Measurements from ENCODE around the gene P2RY14.

The P2RY14 gene

DNA sequence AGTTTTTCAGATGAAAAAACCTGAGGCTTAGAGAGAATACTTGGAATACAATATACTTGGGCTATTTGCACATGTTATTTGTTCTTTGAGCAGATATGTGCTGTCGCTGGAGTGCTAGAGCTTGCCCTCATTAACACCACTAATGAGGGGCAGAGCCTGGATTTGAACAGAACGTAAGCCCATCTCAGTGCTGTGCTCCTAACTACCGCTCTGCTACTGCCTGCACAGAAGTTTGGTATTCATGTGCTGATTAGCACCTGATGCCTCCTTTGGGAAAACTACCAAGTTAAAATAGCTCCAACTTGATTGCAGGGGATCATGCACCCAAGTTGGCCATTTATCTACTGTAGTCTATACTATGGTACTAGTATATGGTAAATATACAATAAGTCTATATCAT lies 34.6 kb upstream of the P2RY14 start:
- no peak for DNase-seq (ENCODE audit: extremely low read depth, low read depth)
- TF ChIP-seq CTCF (IDR thresholded peaks at IDR 0.05; ENCODE audit: low read depth, low read length, missing control alignments) = no peak

DNA sequence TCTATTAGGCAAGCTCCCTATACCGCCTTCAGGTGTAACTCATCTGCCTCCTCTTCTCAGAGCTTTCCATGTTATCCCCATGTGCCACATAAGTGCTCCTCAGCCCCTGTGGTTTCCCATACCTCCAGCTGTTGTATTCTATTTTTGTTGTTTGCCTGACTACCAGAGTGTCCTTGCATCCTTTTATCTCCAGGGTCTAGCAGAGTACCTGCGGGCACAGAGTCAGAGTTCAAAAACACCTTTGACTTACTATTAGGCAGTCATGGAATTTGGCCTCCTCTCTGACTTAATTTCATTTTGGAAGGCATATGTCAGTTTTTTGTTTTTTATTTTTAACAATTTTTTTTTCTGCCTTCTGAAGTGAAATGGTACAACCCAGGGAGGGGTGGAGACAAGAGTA lies 31.2 kb upstream of the P2RY14 start:
- no peak for TF ChIP-seq CTCF (IDR thresholded peaks at IDR 0.05; ENCODE audit: low read depth, low read length, missing control alignments)
- no peak overlapping the region for H3K4me3 ChIP-seq (replicated peaks; ENCODE audit: low read depth, low read length)
- DNase-seq (ENCODE audit: extremely low read depth, low read depth) = no peak

More for the DNA sequence above, 34.6 kb upstream of the P2RY14 start:
- H3K4me3 ChIP-seq (replicated peaks; ENCODE audit: low read depth, low read length) = no peak overlapping the region

DNA sequence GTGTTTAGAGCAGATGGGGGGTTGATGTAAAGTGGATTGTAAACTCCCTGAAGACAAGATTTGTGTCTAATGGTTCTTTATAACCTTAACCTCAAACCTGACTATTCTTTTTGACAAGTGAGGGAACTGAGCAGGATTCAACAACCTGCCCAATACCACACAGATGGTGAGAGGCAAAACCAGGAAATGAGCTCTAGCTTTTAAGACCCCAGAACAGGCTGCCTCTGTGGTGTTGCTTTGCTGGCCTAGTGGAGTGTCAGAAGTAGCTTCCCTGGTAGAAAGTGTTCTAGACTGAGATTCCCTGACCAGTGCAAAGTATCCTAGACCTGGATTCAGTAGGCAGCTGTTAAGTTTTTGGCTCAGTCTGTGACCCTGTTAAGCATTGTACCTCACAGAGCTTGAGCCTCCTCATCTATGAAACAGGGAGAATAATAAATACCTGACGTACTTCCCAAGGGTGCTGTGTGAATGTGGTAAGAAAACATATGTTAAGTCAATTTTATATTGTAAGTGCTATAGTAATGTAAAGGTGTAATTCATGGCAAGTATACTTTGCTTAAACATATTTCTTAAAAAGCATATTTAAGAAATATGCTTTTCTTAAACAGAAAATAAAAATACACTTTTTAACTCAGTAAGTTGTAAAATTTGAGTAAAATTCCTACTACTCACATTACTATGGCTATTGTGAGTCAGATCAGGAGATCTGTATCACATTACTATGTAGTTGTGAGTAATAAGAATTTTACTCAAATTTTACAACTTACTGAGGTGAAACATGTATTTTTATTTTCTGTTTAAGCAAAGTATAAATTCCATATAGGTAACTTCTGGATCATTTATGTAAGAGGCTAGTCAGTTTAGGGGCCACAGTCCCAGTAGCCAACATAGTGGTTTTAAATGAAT lies 29.5 kb upstream of the P2RY14 start:
- H3K4me3 ChIP-seq (replicated peaks; ENCODE audit: low read depth, low read length) = no peak overlapping the region
- no peak for TF ChIP-seq CTCF (IDR thresholded peaks at IDR 0.05; ENCODE audit: low read depth, low read length, missing control alignments)
- DNase-seq (ENCODE audit: extremely low read depth, low read depth) = no peak

- no peak for TF ChIP-seq CTCF (IDR thresholded peaks at IDR 0.05; ENCODE audit: low read depth, low read length, missing control alignments)
- H3K4me3 ChIP-seq (replicated peaks; ENCODE audit: low read depth, low read length) = no peak overlapping the region
These were observed 28.8 kb upstream of the P2RY14 start for GRCh38 chr3:151307131-151307530.

DNA sequence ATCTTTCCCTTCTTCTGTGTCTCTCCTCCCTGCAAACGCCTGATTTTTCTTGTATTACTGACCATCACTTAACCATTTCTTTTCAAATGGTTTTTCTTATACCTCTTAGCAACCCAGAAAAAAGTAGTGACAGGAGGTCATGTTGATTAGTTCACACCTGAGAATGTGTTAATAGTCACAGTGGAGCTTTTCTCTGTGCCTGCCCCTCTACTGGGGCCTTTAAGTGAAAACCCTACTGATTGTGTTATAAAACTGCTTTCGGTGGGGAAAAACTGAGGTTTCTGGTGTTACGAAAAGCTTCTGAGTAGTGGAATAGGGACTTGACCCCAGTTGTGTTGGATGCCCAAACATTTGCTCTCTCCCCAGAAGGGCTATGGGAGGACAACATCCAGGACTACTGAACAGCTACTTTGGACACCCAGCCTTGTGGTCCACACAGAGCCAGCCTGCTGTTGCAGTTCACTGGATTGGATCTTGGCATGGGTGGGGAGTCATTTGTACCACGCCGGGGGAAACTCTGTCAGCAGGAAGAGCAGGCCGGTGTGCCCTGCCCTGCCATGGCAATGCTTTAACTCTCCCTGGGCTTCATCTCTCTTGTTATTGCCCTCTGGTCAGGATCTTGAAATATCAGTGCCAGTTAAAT lies 27.9 kb upstream of the P2RY14 start:
- no peak for TF ChIP-seq CTCF (IDR thresholded peaks at IDR 0.05; ENCODE audit: low read depth, low read length, missing control alignments)
- DNase-seq (ENCODE audit: extremely low read depth, low read depth) = no peak
- no peak overlapping the region for H3K4me3 ChIP-seq (replicated peaks; ENCODE audit: low read depth, low read length)

More at GRCh38 chr3:151307131-151307530, 28.8 kb upstream of the P2RY14 start:
- DNase-seq (ENCODE audit: extremely low read depth, low read depth) = no peak

GRCh38 chr3:151305775-151306151 lies 27.4 kb upstream of the P2RY14 start:
- no peak for DNase-seq (ENCODE audit: extremely low read depth, low read depth)
- no peak for TF ChIP-seq CTCF (IDR thresholded peaks at IDR 0.05; ENCODE audit: low read depth, low read length, missing control alignments)
- no peak overlapping the region for H3K4me3 ChIP-seq (replicated peaks; ENCODE audit: low read depth, low read length)
